NT2/D1 (cell line): ENCODE measurements around the gene APOE.
"Not testable (repeated sequence)": the region's sequence is repeated elsewhere in the genome, so short reads cannot be mapped to it uniquely, and the experiment has no call there.

Source experiments
- DNase-seq: peaks from one replicate; pipeline ENCODE4 v3.0.0-alpha.2; 2011; ENCODE audit warnings: low read depth, low spot score
- H3K27me3 ChIP-seq: 2 replicates; pipeline ENCODE4 v1.6.0; 2011; ENCODE audit warnings: mild to moderate bottlenecking; ENCODE audit not compliant: insufficient read length, insufficient read depth
- H3K36me3 ChIP-seq: 2 replicates; pipeline ENCODE4 v1.6.1; 2011; ENCODE audit warnings: mild to moderate bottlenecking, low read length, mixed read lengths; ENCODE audit not compliant: insufficient read depth, insufficient read length
- H3K4me1 ChIP-seq: 2 replicates; pipeline ENCODE4 v1.5.1; 2011; ENCODE audit not compliant: insufficient read depth, insufficient read length
- H3K4me3 ChIP-seq: 2 replicates; pipeline ENCODE4 v1.5.1; 2011; ENCODE audit warnings: low read depth; ENCODE audit not compliant: insufficient read length
- H3K9ac ChIP-seq: 2 replicates; pipeline ENCODE4 v1.6.0; 2011; ENCODE audit warnings: low read depth; ENCODE audit not compliant: insufficient read length
- H3K9me3 ChIP-seq: 2 replicates; pipeline ENCODE4 v1.5.1; 2011; ENCODE audit warnings: mild to moderate bottlenecking, low read length; ENCODE audit not compliant: insufficient read depth
- SUZ12 ChIP-seq: IDR thresholded peaks from 2 replicates; pipeline ENCODE4 v1.6.1; 2011; ENCODE audit not compliant: insufficient read length, insufficient read depth; ENCODE audit errors: extremely low read depth
- YY1 ChIP-seq: IDR thresholded peaks from 2 replicates; pipeline ENCODE4 v1.6.1; 2011; ENCODE audit not compliant: insufficient read length, insufficient read depth
- ZNF274 ChIP-seq: IDR thresholded peaks from 2 replicates; pipeline ENCODE4 v1.6.1; 2011; ENCODE audit warnings: mild to moderate bottlenecking, low read depth, low read length

Gene APOE

DNA sequence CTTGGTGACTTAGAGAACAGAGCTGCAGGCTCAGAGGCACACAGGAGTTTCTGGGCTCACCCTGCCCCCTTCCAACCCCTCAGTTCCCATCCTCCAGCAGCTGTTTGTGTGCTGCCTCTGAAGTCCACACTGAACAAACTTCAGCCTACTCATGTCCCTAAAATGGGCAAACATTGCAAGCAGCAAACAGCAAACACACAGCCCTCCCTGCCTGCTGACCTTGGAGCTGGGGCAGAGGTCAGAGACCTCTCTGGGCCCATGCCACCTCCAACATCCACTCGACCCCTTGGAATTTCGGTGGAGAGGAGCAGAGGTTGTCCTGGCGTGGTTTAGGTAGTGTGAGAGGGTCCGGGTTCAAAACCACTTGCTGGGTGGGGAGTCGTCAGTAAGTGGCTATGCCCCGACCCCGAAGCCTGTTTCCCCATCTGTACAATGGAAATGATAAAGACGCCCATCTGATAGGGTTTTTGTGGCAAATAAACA lies 18.7 kb downstream of the APOE start:
- DNase-seq, result no peak
- TF ChIP-seq ZNF274, result no peak
- TF ChIP-seq YY1, result no peak
- TF ChIP-seq SUZ12, result no peak
- Histone ChIP-seq H3K36me3 (no peaks in the 10 kb centered on the region), H3K9me3 (no peaks in the 10 kb centered on the region), H3K27me3 (no peaks in the 10 kb centered on the region), H3K4me1 (peaks cover 7% of the 10 kb centered on the region), H3K4me3 (no peak overlapping the region), H3K9ac (no peak overlapping the region)

DNA sequence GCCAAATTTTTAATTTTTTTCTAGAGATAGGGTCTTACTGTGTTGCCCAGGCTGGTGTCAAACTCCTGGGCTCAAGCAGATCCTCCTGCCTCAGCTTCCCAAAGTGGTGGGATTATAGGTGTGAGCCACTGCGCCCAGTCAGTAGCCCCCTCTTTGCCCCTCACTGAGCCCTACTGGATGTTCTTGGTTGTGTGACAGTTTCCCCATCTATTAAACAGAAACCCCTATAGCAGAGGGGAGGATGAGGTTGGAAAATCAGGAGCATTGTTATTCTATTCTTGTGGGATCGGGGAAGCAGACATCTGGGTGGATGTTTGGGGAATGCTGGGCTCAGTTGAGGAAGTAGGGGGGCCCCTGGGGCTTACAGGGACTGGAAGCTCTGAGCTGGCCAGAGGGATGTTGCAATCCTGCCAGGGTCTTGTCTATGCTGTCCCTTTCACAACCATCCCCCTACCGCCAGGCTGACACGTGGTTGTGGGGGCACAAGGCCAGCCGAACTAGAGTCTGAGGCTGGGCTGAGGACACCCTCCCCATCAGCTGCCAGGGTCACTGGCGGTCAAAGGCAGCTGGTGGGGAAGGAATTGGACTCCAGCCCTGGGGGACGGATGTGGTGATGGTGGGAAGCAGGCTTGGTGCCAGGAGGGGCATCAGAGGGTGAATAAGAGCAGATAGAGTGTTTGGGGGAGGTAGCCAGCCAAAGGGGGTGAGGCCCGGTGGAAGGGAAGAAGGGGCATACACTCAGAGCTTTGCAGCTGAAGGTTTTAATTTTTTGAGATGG lies 19.7 kb downstream of the APOE start:
- H3K4me1 ChIP-seq, result peaks cover 7% of the 10 kb centered on the region
- TF ChIP-seq SUZ12 (no peak), YY1 (no peak), ZNF274 (no peak)
- no peaks in the 10 kb centered on the region for H3K9me3 ChIP-seq
- H3K9ac ChIP-seq, result no peak overlapping the region
- no peak overlapping the region for H3K4me3 ChIP-seq
- no peaks in the 10 kb centered on the region for H3K36me3 ChIP-seq
- H3K27me3 ChIP-seq, result no peaks in the 10 kb centered on the region
- DNase-seq, result no peak

DNA sequence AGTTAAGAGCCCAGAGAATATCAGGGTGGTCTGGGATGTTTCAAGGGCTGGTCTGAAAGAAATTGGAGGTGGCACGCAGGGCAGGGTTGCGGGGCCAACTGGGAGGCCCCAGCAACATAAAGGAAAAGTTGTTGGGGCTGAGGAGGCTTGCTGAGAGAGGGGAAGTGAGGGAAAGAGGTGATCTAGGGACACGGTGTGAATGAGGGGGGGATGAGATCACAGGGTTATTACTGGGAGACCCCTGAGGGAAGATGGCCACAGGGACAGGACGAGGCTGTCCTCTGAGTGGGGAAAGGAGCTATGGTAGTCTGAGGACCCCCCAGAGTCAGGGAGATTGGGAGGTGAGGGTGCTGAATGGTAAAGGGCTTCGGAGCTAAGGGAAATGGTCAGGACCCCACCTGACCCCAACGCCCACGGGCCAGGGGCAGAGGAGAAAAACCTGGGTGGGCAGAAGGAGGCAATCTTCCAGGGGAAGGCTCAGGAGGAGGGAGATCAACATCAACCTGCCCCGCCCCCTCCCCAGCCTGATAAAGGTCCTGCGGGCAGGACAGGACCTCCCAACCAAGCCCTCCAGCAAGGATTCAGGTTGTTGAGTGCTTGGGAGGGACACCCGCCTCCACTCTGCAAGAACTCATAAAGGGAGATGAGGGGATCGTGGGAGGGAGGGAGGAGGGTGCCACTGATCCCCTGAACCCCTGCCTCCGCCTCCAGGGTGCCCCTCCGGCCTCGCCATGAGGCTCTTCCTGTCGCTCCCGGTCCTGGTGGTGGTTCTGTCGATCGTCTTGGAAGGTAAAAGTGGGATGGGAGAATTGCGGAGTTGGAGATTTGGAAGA lies 20.9 kb downstream of the APOE start:
- H3K4me1 ChIP-seq, DNase-seq, H3K36me3 ChIP-seq, H3K9me3 ChIP-seq, H3K27me3 ChIP-seq: not testable (repeated sequence)
- peak overlapping the region; percentile 24 for H3K4me3 ChIP-seq
- peak overlapping the region; percentile 32 for H3K9ac ChIP-seq

DNA sequence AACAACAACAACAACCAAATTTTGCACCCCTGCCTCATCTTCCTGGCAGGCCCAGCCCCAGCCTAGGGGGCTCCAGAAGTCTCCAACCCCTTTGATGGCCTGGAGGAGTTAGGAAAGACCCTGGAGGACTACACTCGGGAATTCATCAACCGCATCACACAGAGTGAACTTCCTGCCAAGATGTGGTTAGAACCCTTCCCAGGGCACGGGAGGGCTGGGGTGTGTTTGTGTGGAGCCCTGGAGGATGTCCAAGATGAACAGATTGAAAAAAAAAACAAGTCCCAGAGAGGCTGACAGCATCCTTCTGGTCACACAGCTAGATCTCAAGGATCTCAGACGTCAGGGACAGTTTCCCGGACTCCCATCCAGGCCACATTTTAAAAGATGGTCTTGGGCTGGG lies 22.1 kb downstream of the APOE start:
- H3K4me3 ChIP-seq, result no peak overlapping the region
- H3K4me1 ChIP-seq, result peaks cover 7% of the 10 kb centered on the region
- no peaks in the 10 kb centered on the region for H3K9me3 ChIP-seq
- no peaks in the 10 kb centered on the region for H3K27me3 ChIP-seq
- H3K36me3 ChIP-seq, result no peaks in the 10 kb centered on the region
- no peak overlapping the region for H3K9ac ChIP-seq
- DNase-seq, result no peak
- no peak for TF ChIP-seq SUZ12
- TF ChIP-seq ZNF274, result no peak
- TF ChIP-seq YY1, result no peak

GRCh38 chr19:44930088-44930487 lies 24.5 kb downstream of the APOE start:
- no peak for DNase-seq
- Histone ChIP-seq H3K36me3 (no peaks in the 10 kb centered on the region), H3K4me1 (peaks cover 4% of the 10 kb centered on the region), H3K9ac (no peak overlapping the region), H3K27me3 (no peaks in the 10 kb centered on the region), H3K9me3 (no peaks in the 10 kb centered on the region), H3K4me3 (no peak overlapping the region)
- TF ChIP-seq YY1 (no peak), ZNF274 (no peak), SUZ12 (no peak)

GRCh38 chr19:44931541-44931940 lies 25.9 kb downstream of the APOE start:
- no peak overlapping the region for H3K4me3 ChIP-seq
- H3K36me3 ChIP-seq, result no peaks in the 10 kb centered on the region
- no peaks in the 10 kb centered on the region for H3K9me3 ChIP-seq
- no peak overlapping the region for H3K9ac ChIP-seq
- no peak for TF ChIP-seq ZNF274
- TF ChIP-seq YY1, result no peak
- no peak for TF ChIP-seq SUZ12
- H3K4me1 ChIP-seq, result no peaks in the 10 kb centered on the region
- no peak for DNase-seq
- no peaks in the 10 kb centered on the region for H3K27me3 ChIP-seq

DNA sequence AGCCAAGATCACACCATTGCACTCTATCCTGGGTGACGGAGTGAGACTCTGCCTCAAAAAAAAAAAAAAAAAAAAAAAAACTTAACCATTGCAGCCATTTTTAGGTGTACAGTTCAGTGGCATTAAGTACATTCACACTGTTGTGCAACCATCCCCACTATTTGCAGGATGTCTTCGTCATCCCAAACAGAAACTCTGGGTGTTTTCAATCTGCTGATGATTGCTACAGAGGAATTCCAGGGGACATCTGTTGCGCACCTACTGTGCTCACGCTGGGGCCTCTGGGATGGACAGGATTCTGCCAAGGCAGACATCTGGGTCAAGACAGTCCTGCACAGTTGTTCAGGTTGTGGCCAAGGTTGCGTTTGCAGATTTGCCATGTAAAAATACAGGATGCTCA lies 34.1 kb downstream of the APOE start:
- peaks cover 2% of the 10 kb centered on the region for H3K4me1 ChIP-seq
- no peak overlapping the region for H3K9ac ChIP-seq
- H3K4me3 ChIP-seq, result no peak overlapping the region
- H3K9me3 ChIP-seq, result no peaks in the 10 kb centered on the region
- DNase-seq, result no peak
- no peaks in the 10 kb centered on the region for H3K36me3 ChIP-seq
- no peak for TF ChIP-seq YY1
- no peak for TF ChIP-seq SUZ12
- no peak for TF ChIP-seq ZNF274
- H3K27me3 ChIP-seq, result no peaks in the 10 kb centered on the region
